H9 (cell line): ENCODE data around the gene SF3B3. TPM values are rescaled to one million over a fixed set of nuclear protein-coding genes. Genes with fewer than 3 reads are reported as not detected.

Source experiments
- DNase-seq: peaks from one replicate; pipeline ENCODE4 v3.0.0-alpha.2; 2017
- H2AFZ ChIP-seq: one replicate; pipeline ENCODE4 v1.6.1; 2013; ENCODE audit warnings: mild to moderate bottlenecking, low read length, control low read depth, moderate library complexity
- H2AK5ac ChIP-seq: 2 replicates; pipeline ENCODE4 v1.6.1; 2013; ENCODE audit warnings: low read length, control low read depth, mixed read lengths; ENCODE audit not compliant: insufficient read length
- H2BK120ac ChIP-seq: one replicate; pipeline ENCODE4 v1.6.1; 2013; ENCODE audit warnings: low read depth, mild to moderate bottlenecking, low read length, control low read depth, inconsistent platforms; ENCODE audit not compliant: poor library complexity, severe bottlenecking
- H2BK12ac ChIP-seq: 2 replicates; pipeline ENCODE4 v1.6.1; 2013; ENCODE audit warnings: low read length, control low read depth, mixed read lengths, low read depth; ENCODE audit not compliant: insufficient read length
- H2BK15ac ChIP-seq: 2 replicates; pipeline ENCODE4 v1.6.1; 2013; ENCODE audit warnings: low read depth, low read length, control low read depth
- H2BK20ac ChIP-seq: one replicate; pipeline ENCODE4 v1.6.1; 2013; ENCODE audit warnings: low read depth, mild to moderate bottlenecking, low read length, control low read depth, inconsistent platforms; ENCODE audit not compliant: poor library complexity, severe bottlenecking
- H2BK5ac ChIP-seq: 2 replicates; pipeline ENCODE4 v1.6.1; 2013; ENCODE audit warnings: low read length, control low read depth, mixed read lengths; ENCODE audit not compliant: insufficient read length
- H3K14ac ChIP-seq: 2 replicates; pipeline ENCODE4 v1.6.1; 2013; ENCODE audit warnings: low read length, control low read depth; ENCODE audit not compliant: insufficient read depth
- H3K18ac ChIP-seq: 2 replicates; pipeline ENCODE4 v1.6.1; 2013; ENCODE audit warnings: low read depth, mild to moderate bottlenecking, mixed read lengths, low read length, control low read depth; ENCODE audit not compliant: insufficient read length
- H3K23ac ChIP-seq: 2 replicates; pipeline ENCODE4 v1.6.1; 2013; ENCODE audit warnings: low read length, control low read depth, mixed read lengths, low read depth; ENCODE audit not compliant: insufficient read length
- H3K23me2 ChIP-seq: 2 replicates; pipeline ENCODE4 v1.6.1; 2013; ENCODE audit warnings: low read depth, mild to moderate bottlenecking, mixed read lengths, low read length, control low read depth; ENCODE audit not compliant: insufficient read length, poor library complexity, severe bottlenecking
- H3K27ac ChIP-seq: 2 replicates; pipeline ENCODE4 v1.5.1; 2013; ENCODE audit warnings: low read length, control low read depth, mixed read lengths, low read depth; ENCODE audit not compliant: insufficient read length
- H3K27me3 ChIP-seq: 2 replicates; pipeline ENCODE4 v1.6.1; 2013; ENCODE audit warnings: low read length, control low read depth, inconsistent platforms; ENCODE audit not compliant: insufficient read depth
- H3K4ac ChIP-seq: 2 replicates; pipeline ENCODE4 v1.6.1; 2013; ENCODE audit warnings: low read depth, mild to moderate bottlenecking, control low read depth, inconsistent platforms, low read length, moderate library complexity
- H3K4me1 ChIP-seq: 2 replicates; pipeline ENCODE4 v1.6.1; 2013; ENCODE audit warnings: low read length, control low read depth, inconsistent platforms; ENCODE audit not compliant: insufficient read depth
- H3K4me2 ChIP-seq: 2 replicates; pipeline ENCODE4 v1.6.1; 2013; ENCODE audit warnings: low read length, control low read depth, mixed read lengths; ENCODE audit not compliant: insufficient read length, insufficient read depth
- H3K56ac ChIP-seq: 2 replicates; pipeline ENCODE4 v1.6.1; 2013; ENCODE audit warnings: low read depth, mild to moderate bottlenecking, mixed read lengths, low read length, control low read depth; ENCODE audit not compliant: insufficient read length
- H3K79me1 ChIP-seq: 2 replicates; pipeline ENCODE4 v1.6.1; 2013; ENCODE audit warnings: low read depth, mild to moderate bottlenecking, moderate library complexity, low read length, control low read depth, inconsistent platforms; ENCODE audit not compliant: insufficient read depth, poor library complexity, severe bottlenecking
- H3K79me2 ChIP-seq: 2 replicates; pipeline ENCODE4 v1.6.1; 2013; ENCODE audit warnings: low read length, control low read depth, inconsistent platforms; ENCODE audit not compliant: insufficient read depth
- H3K9ac ChIP-seq: 2 replicates; pipeline ENCODE4 v1.6.1; 2013; ENCODE audit warnings: low read length, control low read depth, mixed read lengths; ENCODE audit not compliant: insufficient read length; ENCODE audit errors: extremely low read depth
- H3K9me3 ChIP-seq: one replicate; pipeline ENCODE4 v1.6.1; 2013; ENCODE audit warnings: low read depth, low read length, inconsistent platforms; ENCODE audit not compliant: control insufficient read depth
- H3T11ph ChIP-seq: one replicate; pipeline ENCODE4 v1.6.1; 2013; ENCODE audit warnings: mild to moderate bottlenecking, low read length, control low read depth, inconsistent platforms
- H4K20me1 ChIP-seq: one replicate; pipeline ENCODE4 v1.6.1; 2013; ENCODE audit not compliant: control insufficient read depth, insufficient read length, insufficient read depth
- H4K5ac ChIP-seq: 2 replicates; pipeline ENCODE4 v1.6.1; 2013; ENCODE audit warnings: low read depth, mild to moderate bottlenecking, mixed read lengths, low read length, control low read depth; ENCODE audit not compliant: insufficient read length
- H4K8ac ChIP-seq: replicated peaks from 2 replicates; pipeline ENCODE4 v1.6.1; 2013; ENCODE audit warnings: low read length, control low read depth, mixed read lengths, low read depth; ENCODE audit not compliant: insufficient read length
- H4K91ac ChIP-seq: 2 replicates; pipeline ENCODE4 v1.6.1; 2013; ENCODE audit warnings: low read depth, mild to moderate bottlenecking, moderate library complexity, mixed read lengths, low read length, control low read depth; ENCODE audit not compliant: insufficient read length
- H3K27ac Mint-ChIP-seq, 3 experiments: 2 replicates in 2 of 3; 3 replicates in 1 of 3; pipeline ENCODE4 v1.8.0; 2020 to 2021; ENCODE audit warnings: mixed read lengths in 3 of 3, mild to moderate bottlenecking in 1 of 3, moderate library complexity in 1 of 3
- H3K27me3 Mint-ChIP-seq: 2 replicates; pipeline ENCODE4 v1.8.0; 2021; ENCODE audit warnings: low read depth, mild to moderate bottlenecking, moderate library complexity, mixed read lengths
- H3K36me3 Mint-ChIP-seq, 3 experiments: 2 replicates in 2 of 3; 3 replicates in 1 of 3; pipeline ENCODE4 v1.8.0; 2020 to 2021; ENCODE audit warnings: low read depth in 3 of 3, mixed read lengths in 3 of 3; ENCODE audit not compliant: insufficient read depth in 1 of 3
- H3K4me1 Mint-ChIP-seq, 2 experiments: 2 replicates each; pipeline ENCODE4 v1.8.0; 2020; ENCODE audit warnings: mixed read lengths in 2 of 2
- H3K4me3 Mint-ChIP-seq, 2 experiments: 2 replicates in 1 of 2; 3 replicates in 1 of 2; pipeline ENCODE4 v1.8.0; 2020 to 2021; ENCODE audit warnings: mild to moderate bottlenecking in 2 of 2, mixed read lengths in 2 of 2, moderate library complexity in 1 of 2
- H3K9me3 Mint-ChIP-seq, 2 experiments: 2 replicates in 1 of 2; 3 replicates in 1 of 2; pipeline ENCODE4 v1.8.0; 2020; ENCODE audit warnings: mild to moderate bottlenecking in 2 of 2, mixed read lengths in 2 of 2, moderate library complexity in 1 of 2
- CTCF ChIP-seq: fragments of 200-600 bp; sonication (generic); conservative IDR thresholded peaks from 3 replicates; pipeline ENCODE4 v1.8.0; 2021; ENCODE audit warnings: antibody characterized with exemption, mild to moderate bottlenecking
- WGBS: extraction: QIAGEN DNeasy Blood & Tissue Kit; methylation state at CpG from one replicate; pipeline ENCODE4 v1.1.7; 2013; ENCODE audit warnings: missing lambda C conversion rate, low lambda C conversion rate, mixed read lengths; ENCODE audit not compliant: insufficient read length; ENCODE audit errors: extremely low coverage; 5-methylcytosine and 5-hydroxymethylcytosine counted together
- total RNA-seq: library from RNA; stranded (reverse); gene quantifications from 2 replicates; pipeline ENCODE4 v1.2.1, GENCODE V29; 2021

SF3B3 gene
- total RNA-seq, 1 experiment from 2014 or later = 493 TPM

GRCh38 chr16:70563636-70564035 lies 40.0 kb downstream of the SF3B3 start:
- Histone ChIP-seq H3K9me3 (no peaks in the 10 kb centered on the region), H2BK20ac (no peak overlapping the region), H3K9ac (no peak overlapping the region), H3K4me1 (no peaks in the 10 kb centered on the region), H3K79me1 (peaks cover 7% of the 10 kb centered on the region), H3K23ac (no peak overlapping the region), H2AFZ (no peak overlapping the region), H2BK15ac (no peak overlapping the region), H4K8ac (no peak overlapping the region), H3K4me2 (no peak overlapping the region), H4K91ac (no peak overlapping the region), H3K79me2 (peaks cover 2% of the 10 kb centered on the region; the same call in 1 of the 2 replicates), H3K18ac (no peak overlapping the region), H3K4ac (no peak overlapping the region), H4K20me1 (no peaks in the 10 kb centered on the region), H2BK5ac (no peak overlapping the region), H2AK5ac (no peak overlapping the region), H3K23me2 (no peaks in the 10 kb centered on the region), H3T11ph (no peak overlapping the region), H4K5ac (no peak overlapping the region), H2BK12ac (no peak overlapping the region), H3K27me3 (no peaks in the 10 kb centered on the region), H3K27ac (no peak overlapping the region), H3K56ac (no peak overlapping the region), H2BK120ac (no peak overlapping the region), H3K14ac (no peak overlapping the region)
- Mint-ChIP-seq H3K36me3 (peaks cover 73 to 96% (median 94%) of the 10 kb centered on the region in 3 experiments; a peak in 6 of 7 replicates), H3K4me1 (no peaks in the 10 kb centered on the region), H3K4me3 (no peak overlapping the region), H3K27ac (peak overlapping the region in 1 of 3 experiments; percentile 29; a peak in 1 of 7 replicates), H3K27me3 (no peaks in the 10 kb centered on the region), H3K9me3 (no peaks in the 10 kb centered on the region)
- WGBS = no CpG with 5 or more reads among the region's 7 CpGs
- no peak for TF ChIP-seq CTCF
- no peak for DNase-seq
